ENCODE measurements around the gene NFKBIE.
A peak's percentile ranks its signal among the peaks of the same experiment; 100 is the strongest.

The NFKBIE gene

DNA sequence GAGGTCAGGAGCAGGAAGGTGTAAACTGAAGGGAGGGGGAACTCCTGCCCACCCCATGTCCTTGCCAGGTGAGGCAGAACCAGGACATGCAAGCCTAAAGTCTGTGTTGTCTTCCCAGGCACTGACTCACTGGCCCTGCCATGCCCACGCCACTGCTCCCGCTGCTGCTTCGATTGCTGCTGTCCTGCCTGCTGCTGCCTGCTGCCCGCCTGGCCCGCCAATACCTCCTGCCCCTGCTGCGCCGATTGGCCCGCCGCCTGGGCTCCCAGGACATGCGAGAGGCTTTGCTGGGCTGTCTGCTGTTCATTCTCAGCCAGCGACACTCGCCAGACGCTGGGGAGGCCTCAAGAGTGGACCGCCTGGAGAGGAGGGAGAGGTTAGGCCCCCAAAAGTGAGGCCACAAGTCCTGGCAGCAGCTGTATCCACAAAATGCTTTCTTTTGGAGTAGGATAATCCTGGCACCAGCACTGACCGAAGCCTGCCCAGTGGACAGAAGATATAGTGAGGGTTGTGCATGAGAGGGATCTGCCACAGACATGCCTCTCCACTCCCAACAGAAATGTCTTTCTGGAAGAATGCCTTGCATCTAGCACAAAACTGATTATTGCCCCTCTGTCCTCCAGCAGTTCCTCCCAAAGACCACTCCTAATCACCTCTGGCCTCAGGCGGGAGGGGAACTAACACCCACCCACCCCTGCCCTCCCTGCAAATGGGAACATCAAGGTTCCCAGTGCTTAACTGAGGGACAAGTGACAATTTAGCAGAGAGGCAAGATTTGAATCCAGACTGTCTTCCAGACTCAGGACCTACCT lies 47.8 kb downstream of the NFKBIE start:
- Histone ChIP-seq H3K36me3 (ENCODE audit: control insufficient read depth in 4 of 4, insufficient read depth in 4 of 4, low read length in 3 of 4) (no peaks in the 10 kb centered on the region), H3K9me3 (ENCODE audit: control extremely low read depth in 1 of 5, control insufficient read depth in 4 of 5, insufficient read depth in 2 of 5, low read depth in 1 of 5, low read length in 4 of 5) (no peaks in the 10 kb centered on the region), H3K27ac (ENCODE audit: insufficient read depth in 1 of 2, low read depth in 1 of 2, low read length in 2 of 2, poor library complexity in 1 of 2, severe bottlenecking in 2 of 2) (no peak overlapping the region), H3K4me1 (ENCODE audit: control extremely low read depth in 1 of 4, control insufficient read depth in 4 of 4, insufficient read depth in 4 of 4, low read length in 3 of 4) (peaks cover 0 to 60% (median 51%) of the 10 kb centered on the region in 4 experiments), H3K27me3 (replicated peaks in 2 of 5; ENCODE audit: control insufficient read depth in 4 of 5, insufficient read depth in 5 of 5, low read length in 4 of 5) (no peaks in the 10 kb centered on the region), H3K4me3 (ENCODE audit: control insufficient read depth in 1 of 7, extremely low read depth in 1 of 7, insufficient read depth in 4 of 7, low read depth in 2 of 7, low read length in 6 of 7) (no peak overlapping the region)
- ChIA-PET POLR2A (no interaction called here), CTCF (interaction anchor here (1.5 to 2.5 kb wide), 3 partner anchors 9 to 41 kb away, joined by 3 to 8 read pairs (median 5); no protein-coding TSS in a partner anchor)
- WGBS (ENCODE audit: insufficient coverage), result 96% methylated on average over 14 of the region's 16 CpGs
- peak in 1 of 3 donors; percentile 24 for DNase-seq

GRCh38 chr6:44216677-44217331 lies 48.5 kb downstream of the NFKBIE start, which contains the start of gene MYMX:
Gene MYMX (plus strand): TSS chr6:44216926. CDS start chr6:44217472, 546 bp downstream.
- Histone ChIP-seq H3K4me1 (ENCODE audit: control extremely low read depth in 1 of 4, control insufficient read depth in 4 of 4, insufficient read depth in 4 of 4, low read length in 3 of 4) (peaks cover 0 to 54% (median 46%) of the 10 kb centered on the region in 4 experiments), H3K36me3 (ENCODE audit: control insufficient read depth in 4 of 4, insufficient read depth in 4 of 4, low read length in 3 of 4) (no peaks in the 10 kb centered on the region), H3K27ac (ENCODE audit: insufficient read depth in 1 of 2, low read depth in 1 of 2, low read length in 2 of 2, poor library complexity in 1 of 2, severe bottlenecking in 2 of 2) (no peak within 1 kb of the TSS), H3K27me3 (replicated peaks in 2 of 5; ENCODE audit: control insufficient read depth in 4 of 5, insufficient read depth in 5 of 5, low read length in 4 of 5) (no peaks in the 10 kb centered on the region), H3K4me3 (ENCODE audit: control insufficient read depth in 1 of 7, extremely low read depth in 1 of 7, insufficient read depth in 4 of 7, low read depth in 2 of 7, low read length in 6 of 7) (no peak within 1 kb of the TSS), H3K9me3 (ENCODE audit: control extremely low read depth in 1 of 5, control insufficient read depth in 4 of 5, insufficient read depth in 2 of 5, low read depth in 1 of 5, low read length in 4 of 5) (no peaks in the 10 kb centered on the region)
- ChIA-PET CTCF (interaction anchor here (1.3 to 2.5 kb wide), 4 partner anchors 9 to 40 kb away, joined by 3 to 8 read pairs (median 5); no protein-coding TSS in a partner anchor), POLR2A (no interaction called here)
- DNase-seq, result peak in 1 of 3 donors; percentile 33
- 80% methylated on average over 5 of the region's 7 CpGs for WGBS (ENCODE audit: insufficient coverage)

GRCh38 chr6:44214307-44214706 lies 51.0 kb downstream of the NFKBIE start:
- no peak for DNase-seq
- H3K4me1 ChIP-seq (ENCODE audit: control extremely low read depth in 1 of 4, control insufficient read depth in 4 of 4, insufficient read depth in 4 of 4, low read length in 3 of 4), result peaks cover 0 to 43% (median 34%) of the 10 kb centered on the region in 4 experiments
- no peaks in the 10 kb centered on the region for H3K36me3 ChIP-seq (ENCODE audit: control insufficient read depth in 4 of 4, insufficient read depth in 4 of 4, low read length in 3 of 4)
- H3K4me3 ChIP-seq (ENCODE audit: control insufficient read depth in 1 of 7, extremely low read depth in 1 of 7, insufficient read depth in 4 of 7, low read depth in 2 of 7, low read length in 6 of 7), result no peak overlapping the region
- no peaks in the 10 kb centered on the region for H3K27me3 ChIP-seq (replicated peaks in 2 of 5; ENCODE audit: control insufficient read depth in 4 of 5, insufficient read depth in 5 of 5, low read length in 4 of 5)
- ChIA-PET POLR2A (no interaction called here), CTCF (interaction anchor here (0.6 to 2.6 kb wide), 4 partner anchors 13 to 21 kb away, joined by 3 to 12 read pairs (median 4); no protein-coding TSS in a partner anchor)
- no peaks in the 10 kb centered on the region for H3K9me3 ChIP-seq (ENCODE audit: control extremely low read depth in 1 of 5, control insufficient read depth in 4 of 5, insufficient read depth in 2 of 5, low read depth in 1 of 5, low read length in 4 of 5)
- 100% methylated on average over 2 of the region's 6 CpGs for WGBS (ENCODE audit: insufficient coverage)
- H3K27ac ChIP-seq (ENCODE audit: insufficient read depth in 1 of 2, low read depth in 1 of 2, low read length in 2 of 2, poor library complexity in 1 of 2, severe bottlenecking in 2 of 2), result no peak overlapping the region

DNA sequence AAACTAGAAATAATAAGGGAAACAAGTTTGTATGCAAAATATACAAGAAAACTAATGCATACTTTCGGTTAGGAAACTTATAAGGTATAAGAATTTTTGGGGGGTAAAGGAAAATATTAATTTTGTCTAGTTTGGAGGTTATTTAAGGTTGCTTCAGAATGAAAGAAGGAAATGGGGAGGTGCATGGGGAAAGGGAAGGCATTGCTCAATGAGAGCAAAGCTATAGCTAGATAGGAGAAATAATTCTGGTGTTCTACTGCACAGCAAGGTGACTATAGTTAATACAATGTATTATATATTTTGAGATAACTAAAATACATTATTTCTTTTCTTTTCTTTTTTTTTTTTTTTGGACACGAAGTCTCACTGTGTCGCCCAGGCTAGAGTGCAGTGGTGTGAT lies 54.1 kb downstream of the NFKBIE start:
- Histone ChIP-seq H3K36me3 (ENCODE audit: control insufficient read depth in 4 of 4, insufficient read depth in 4 of 4, low read length in 3 of 4) (no peaks in the 10 kb centered on the region), H3K4me1 (ENCODE audit: control extremely low read depth in 1 of 4, control insufficient read depth in 4 of 4, insufficient read depth in 4 of 4, low read length in 3 of 4) (peaks cover 0 to 14% (median 7%) of the 10 kb centered on the region in 4 experiments), H3K9me3 (ENCODE audit: control extremely low read depth in 1 of 5, control insufficient read depth in 4 of 5, insufficient read depth in 2 of 5, low read depth in 1 of 5, low read length in 4 of 5) (no peaks in the 10 kb centered on the region), H3K27me3 (replicated peaks in 2 of 5; ENCODE audit: control insufficient read depth in 4 of 5, insufficient read depth in 5 of 5, low read length in 4 of 5) (no peaks in the 10 kb centered on the region), H3K27ac (ENCODE audit: insufficient read depth in 1 of 2, low read depth in 1 of 2, low read length in 2 of 2, poor library complexity in 1 of 2, severe bottlenecking in 2 of 2) (no peak overlapping the region), H3K4me3 (ENCODE audit: control insufficient read depth in 1 of 7, extremely low read depth in 1 of 7, insufficient read depth in 4 of 7, low read depth in 2 of 7, low read length in 6 of 7) (no peak overlapping the region)
- POLR2A ChIA-PET, result interaction anchor here (0.6 to 0.7 kb wide), 2 partner anchors 37 to 371 kb away, joined by 3 read pairs; no protein-coding TSS in a partner anchor
- CTCF ChIA-PET, result interaction anchor here (0.9 to 1.5 kb wide), 4 partner anchors 10 to 34 kb away, joined by 3 to 4 read pairs (median 3); no protein-coding TSS in a partner anchor
- WGBS (ENCODE audit: insufficient coverage), result 100% methylated on average over 1 of the region's 3 CpGs
- DNase-seq, result no peak

All from common myeloid progenitor, CD34-positive (primary cell).